ENCODE data around the gene NPRL2.
"Not testable (repeated sequence)": the region's sequence is repeated elsewhere in the genome, so short reads cannot be mapped to it uniquely, and the experiment has no call there.

Gene NPRL2

DNA sequence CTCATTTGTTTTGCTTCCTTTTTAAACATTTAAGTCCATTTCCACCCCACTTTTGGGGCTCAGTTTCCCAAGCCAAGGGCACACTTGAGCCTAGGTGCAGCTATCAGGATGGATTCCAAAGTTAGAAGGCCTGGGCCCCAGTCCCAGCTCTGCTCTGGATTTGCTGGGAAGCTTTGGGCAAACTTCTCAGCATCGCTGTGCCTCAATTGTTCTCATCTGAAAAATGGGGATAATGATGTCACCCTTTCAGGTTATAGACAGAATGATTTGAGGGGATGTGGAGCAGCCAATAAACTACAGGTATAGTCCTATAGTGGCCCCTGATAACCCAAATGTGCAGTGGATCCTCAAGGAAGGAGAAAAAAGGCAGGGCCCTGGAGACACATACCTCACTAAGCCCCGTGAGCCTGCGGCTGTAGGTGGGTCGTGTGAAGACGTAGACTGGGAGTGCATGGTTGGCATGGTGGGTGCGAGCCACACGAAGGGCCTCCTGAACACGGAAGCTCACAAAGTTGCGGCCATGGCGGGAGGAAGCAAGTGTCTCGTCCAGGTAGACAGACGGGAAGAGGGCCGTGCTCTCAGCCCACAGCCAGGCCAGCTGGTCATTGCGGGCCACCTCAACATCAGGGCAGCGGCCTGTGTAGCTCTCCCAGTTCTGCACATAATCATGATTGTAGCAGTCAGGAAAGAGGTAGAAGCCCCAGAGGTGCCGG lies 31.2 kb downstream of the NPRL2 start:
- no peak for DNase-seq
- Mint-ChIP-seq H3K4me1 (peaks cover 77% of the 10 kb centered on the region), H3K27ac (no peak overlapping the region)

GRCh38 chr3:50318615-50319014 lies 32.0 kb downstream of the NPRL2 start:
- ATAC-seq (no peak), DNase-seq (no peak)
- Mint-ChIP-seq H3K4me1 (peaks cover 71% of the 10 kb centered on the region), H3K4me3 (no peak overlapping the region), H3K9me3 (no peaks in the 10 kb centered on the region), H3K27me3 (no peaks in the 10 kb centered on the region), H3K27ac (no peak overlapping the region)

More for the DNA sequence above, 31.2 kb downstream of the NPRL2 start:
- Mint-ChIP-seq H3K9me3 (no peaks in the 10 kb centered on the region), H3K27me3 (no peaks in the 10 kb centered on the region), H3K4me3 (no peak overlapping the region)
- no peak for ATAC-seq

DNA sequence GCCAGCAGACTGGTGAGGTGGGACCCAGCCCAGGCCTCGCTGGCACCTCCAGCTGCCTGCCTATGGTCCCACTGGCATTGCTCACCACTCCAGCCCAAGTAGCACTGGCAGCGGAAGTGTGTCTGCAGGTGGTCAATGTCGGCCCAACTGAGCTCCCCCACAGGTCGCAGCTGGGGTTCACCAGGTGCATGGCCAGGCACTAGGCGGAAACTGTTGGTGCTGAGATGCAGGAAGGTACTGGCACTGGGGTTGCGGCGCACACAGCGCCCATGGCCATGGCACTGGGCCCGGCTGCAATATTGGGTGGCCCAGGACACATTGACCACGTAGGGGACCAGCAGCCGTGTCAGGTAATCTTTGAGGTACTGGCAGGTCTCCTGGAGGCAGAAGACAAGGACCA lies 32.4 kb downstream of the NPRL2 start:
- no peak overlapping the region for H3K27ac Mint-ChIP-seq
- DNase-seq (no peak), ATAC-seq (no peak)
- H3K4me3 Mint-ChIP-seq, result no peak overlapping the region
- no peaks in the 10 kb centered on the region for H3K9me3 Mint-ChIP-seq
- H3K27me3 Mint-ChIP-seq, result no peaks in the 10 kb centered on the region
- H3K4me1 Mint-ChIP-seq, result peaks cover 66% of the 10 kb centered on the region

- DNase-seq, result no peak
- Mint-ChIP-seq H3K27me3 (no peaks in the 10 kb centered on the region), H3K4me3 (no peak overlapping the region), H3K9me3 (no peaks in the 10 kb centered on the region), H3K4me1 (peaks cover 58% of the 10 kb centered on the region), H3K27ac (no peak overlapping the region)
- ATAC-seq, result no peak
Observed at GRCh38 chr3:50317300-50317699, 33.3 kb downstream of the NPRL2 start.

GRCh38 chr3:50316657-50317242 lies 33.8 kb downstream of the NPRL2 start:
- no peaks in the 10 kb centered on the region for H3K9me3 Mint-ChIP-seq
- no peaks in the 10 kb centered on the region for H3K27me3 Mint-ChIP-seq
- H3K4me3 Mint-ChIP-seq, result peak overlapping the region in 1 of 2 donors; percentile 64
- DNase-seq (peak; percentile 46 to 61), ATAC-seq (peak; percentile 63)
- peaks cover 53% of the 10 kb centered on the region for H3K4me1 Mint-ChIP-seq
- H3K27ac Mint-ChIP-seq, result peak overlapping the region in 1 of 2 donors; percentile 80

DNA sequence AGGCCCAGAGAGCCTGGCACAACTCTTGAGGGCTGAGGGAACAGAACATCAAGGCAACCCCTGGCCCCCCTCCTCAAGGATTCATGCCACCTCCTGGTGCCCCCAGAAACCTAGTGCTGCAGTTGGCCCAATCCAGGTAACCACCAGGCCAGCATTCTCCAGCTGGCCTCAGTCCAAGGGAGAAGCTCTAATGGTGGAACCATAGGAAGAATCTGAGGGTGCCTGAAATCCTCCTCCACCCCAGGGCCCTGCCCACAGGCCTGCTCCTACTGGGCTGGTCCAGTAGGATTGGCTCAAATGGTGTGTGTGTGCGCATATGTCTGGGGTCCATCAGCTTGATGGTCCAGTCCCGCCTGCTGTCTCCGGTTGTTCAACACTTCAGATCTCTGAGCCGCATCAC lies 35.8 kb downstream of the NPRL2 start:
- DNase-seq (no peak), ATAC-seq (no peak)
- Mint-ChIP-seq H3K9me3 (no peaks in the 10 kb centered on the region), H3K27ac (peak overlapping the region in 1 of 2 donors; percentile 52), H3K4me1 (peaks cover 43% of the 10 kb centered on the region), H3K27me3 (no peaks in the 10 kb centered on the region), H3K4me3 (no peak overlapping the region)

DNA sequence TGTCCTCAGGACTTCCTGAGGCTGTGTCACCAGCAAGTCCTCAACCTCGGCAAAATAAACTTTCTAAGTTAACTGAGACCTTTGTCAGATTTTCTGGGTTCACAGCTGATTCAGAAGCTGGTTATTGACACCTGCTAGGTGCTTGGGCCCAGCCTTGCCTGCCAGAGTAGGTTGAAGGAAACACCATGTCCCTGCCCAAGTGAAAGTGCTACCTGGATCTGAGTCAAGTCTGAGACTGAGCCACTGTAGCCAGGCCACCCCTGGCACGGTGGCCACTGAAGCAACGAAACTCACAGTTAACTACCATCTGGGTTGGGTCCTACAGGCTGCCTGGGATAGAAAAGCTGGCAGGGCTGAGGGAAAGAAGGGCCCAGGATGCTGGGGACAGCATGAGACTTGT lies 36.2 kb downstream of the NPRL2 start:
- Mint-ChIP-seq H3K9me3 (no peaks in the 10 kb centered on the region), H3K4me3 (no peak overlapping the region), H3K4me1 (peaks cover 38% of the 10 kb centered on the region), H3K27me3 (no peaks in the 10 kb centered on the region), H3K27ac (no peak overlapping the region)
- no peak for ATAC-seq
- no peak for DNase-seq

DNA sequence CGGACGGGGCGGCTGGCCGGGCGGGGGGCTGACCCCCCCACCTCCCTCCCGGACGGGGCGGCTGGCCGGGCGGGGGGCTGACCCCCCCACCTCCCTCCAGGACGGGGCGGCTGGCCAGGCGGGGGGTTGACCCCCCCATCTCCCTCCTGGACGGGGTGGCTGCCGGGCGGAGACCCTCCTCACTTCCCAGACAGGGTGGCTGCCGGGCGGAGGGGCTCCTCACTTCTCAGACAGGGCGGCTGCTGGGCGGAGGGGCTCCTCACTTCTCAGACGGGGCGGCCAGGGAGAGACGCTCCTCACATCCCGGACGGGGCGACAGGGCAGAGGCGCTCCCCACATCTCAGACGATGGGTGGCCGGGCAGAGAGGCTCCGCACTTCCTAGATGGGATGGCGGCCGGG lies 38.5 kb downstream of the NPRL2 start:
- not testable (repeated sequence) for H3K27ac Mint-ChIP-seq, DNase-seq, ATAC-seq, H3K9me3 Mint-ChIP-seq, H3K4me3 Mint-ChIP-seq, H3K27me3 Mint-ChIP-seq
- peaks cover 19% of the 10 kb centered on the region for H3K4me1 Mint-ChIP-seq

DNA sequence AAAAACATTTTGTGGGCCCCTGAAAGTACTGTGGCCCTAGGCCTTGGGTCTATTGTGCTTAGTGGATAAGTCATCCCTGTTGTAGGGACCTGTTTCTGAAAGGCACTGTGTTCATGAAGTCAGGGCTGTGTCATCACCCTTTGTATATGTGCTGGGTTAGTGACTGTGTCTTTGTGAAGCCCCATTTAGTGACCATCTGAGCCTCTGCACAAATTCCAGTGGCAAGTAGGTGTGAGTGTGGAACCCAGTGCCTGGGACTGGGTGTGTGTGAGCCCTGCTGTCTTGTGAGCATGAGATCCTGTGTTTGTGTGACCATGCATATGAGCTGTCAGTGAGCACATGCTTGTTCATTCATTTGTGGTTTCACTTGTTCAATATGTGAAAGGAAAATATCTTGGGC lies 46.0 kb downstream of the NPRL2 start:
- ATAC-seq, result no peak
- Mint-ChIP-seq H3K4me3 (no peak overlapping the region), H3K27me3 (no peaks in the 10 kb centered on the region), H3K9me3 (no peaks in the 10 kb centered on the region), H3K27ac (no peak overlapping the region), H3K4me1 (peaks cover 19% of the 10 kb centered on the region)
- DNase-seq, result no peak

GRCh38 chr3:50303013-50303815 lies 47.4 kb downstream of the NPRL2 start, which contains the start of gene HYAL1:
HYAL1 (minus strand) TSS chr3:50303574; CDS start chr3:50302956, 618 bp downstream.
- Mint-ChIP-seq H3K27ac (peak within 1 kb of the TSS in 1 of 2 donors; percentile 95), H3K4me3 (no peak within 1 kb of the TSS), H3K9me3 (no peaks in the 10 kb centered on the region), H3K4me1 (peaks cover 22% of the 10 kb centered on the region), H3K27me3 (no peaks in the 10 kb centered on the region)
- ATAC-seq (no peak), DNase-seq (no peak)

- peak overlapping the region in 1 of 2 donors; percentile 95 for H3K27ac Mint-ChIP-seq
- H3K4me1 Mint-ChIP-seq, result peaks cover 31% of the 10 kb centered on the region
- H3K9me3 Mint-ChIP-seq, result no peaks in the 10 kb centered on the region
- no peak overlapping the region for H3K4me3 Mint-ChIP-seq
- no peak for DNase-seq
- ATAC-seq, result no peak
- no peaks in the 10 kb centered on the region for H3K27me3 Mint-ChIP-seq
Observed at GRCh38 chr3:50302095-50303012, 48.2 kb downstream of the NPRL2 start.

DNA sequence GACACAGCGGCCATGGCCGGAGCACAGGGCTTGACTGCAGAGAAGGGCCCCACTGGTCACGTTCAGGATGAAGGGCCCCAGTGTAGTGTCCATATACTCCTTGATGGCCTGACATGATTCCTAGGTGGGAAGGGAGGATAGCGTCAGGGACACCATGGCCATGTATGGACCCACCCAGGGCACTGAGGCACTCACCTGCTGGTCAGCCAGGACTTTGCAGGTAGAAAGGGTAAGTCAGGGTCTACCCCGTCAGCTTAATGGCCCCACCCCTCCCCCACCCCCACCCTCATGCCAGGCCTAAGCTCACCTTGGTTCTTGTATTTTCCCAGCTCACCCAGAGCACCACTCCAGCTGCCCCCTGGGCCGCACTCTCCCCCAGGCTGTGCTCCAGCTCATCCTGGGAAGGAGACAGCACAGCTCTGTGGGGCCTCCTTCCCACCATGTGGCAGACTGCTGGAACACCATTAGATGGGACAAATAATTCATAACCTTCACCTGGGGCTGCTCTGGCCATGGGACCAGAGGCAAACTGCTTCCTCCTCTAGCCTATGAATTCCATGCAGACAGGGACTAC lies 49.8 kb downstream of the NPRL2 start:
- Mint-ChIP-seq H3K9me3 (no peaks in the 10 kb centered on the region), H3K4me3 (peak overlapping the region; percentile 91 to 99), H3K27me3 (no peaks in the 10 kb centered on the region), H3K27ac (peak overlapping the region in 1 of 2 donors; percentile 90), H3K4me1 (peaks cover 41% of the 10 kb centered on the region)
- ATAC-seq (no peak), DNase-seq (no peak)

DNA sequence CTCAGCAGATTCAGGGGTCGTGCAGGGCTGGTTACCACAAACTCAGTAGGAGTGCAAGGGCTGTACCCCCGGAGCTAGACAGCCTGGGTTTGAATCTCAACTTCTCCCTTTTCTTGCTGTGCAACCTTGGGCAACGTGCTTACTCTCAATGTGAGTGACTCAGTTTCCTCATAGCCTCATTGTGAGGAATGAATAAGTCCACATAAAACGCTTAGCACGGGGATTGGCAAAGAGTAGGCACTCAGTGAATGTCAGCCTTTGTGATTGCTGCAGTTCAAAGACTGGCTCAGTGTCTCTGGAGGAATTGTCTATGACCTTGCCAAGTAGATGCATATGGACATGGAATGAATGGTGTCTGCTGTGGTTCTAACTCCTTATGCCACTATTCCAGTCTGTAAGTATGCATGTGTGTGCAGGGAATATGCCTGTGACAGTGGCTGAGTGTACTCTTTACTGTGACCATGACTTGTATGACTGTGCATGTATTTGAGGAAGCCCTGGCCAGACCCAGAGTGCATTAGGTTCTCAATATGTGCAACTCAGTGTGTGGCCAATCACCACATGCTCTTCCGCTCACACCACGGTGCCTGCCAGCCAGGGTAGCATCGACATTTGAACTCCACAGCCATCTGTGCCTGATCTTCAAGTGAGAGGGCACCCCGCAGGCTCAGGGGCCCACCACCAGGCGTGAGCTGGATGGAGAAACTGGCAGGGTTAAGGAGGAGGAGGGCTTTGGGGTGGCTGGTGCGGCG lies 50.5 kb downstream of the NPRL2 start:
- ATAC-seq (no peak), DNase-seq (no peak)
- H3K4me1 Mint-ChIP-seq, result peaks cover 41% of the 10 kb centered on the region
- H3K27ac Mint-ChIP-seq, result peak overlapping the region; percentile 67 to 90
- H3K9me3 Mint-ChIP-seq, result no peaks in the 10 kb centered on the region
- peak overlapping the region; percentile 91 to 99 for H3K4me3 Mint-ChIP-seq
- H3K27me3 Mint-ChIP-seq, result no peaks in the 10 kb centered on the region

DNA sequence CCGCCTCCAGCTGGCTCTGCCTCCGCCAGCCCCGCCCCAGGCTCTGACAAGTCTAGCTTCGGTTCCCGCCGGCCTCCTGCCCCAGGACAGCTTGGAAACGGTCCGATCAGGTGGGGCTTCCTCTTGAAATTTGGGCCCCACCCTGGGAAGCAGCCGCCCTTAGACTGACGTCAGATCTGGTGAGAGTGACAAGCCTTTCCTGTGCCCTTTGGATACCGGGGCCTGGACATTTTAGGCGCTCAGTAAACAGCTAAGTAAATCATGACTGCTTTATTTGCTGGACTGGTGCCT lies 51.0 kb downstream of the NPRL2 start:
- H3K4me3 Mint-ChIP-seq, result peak overlapping the region; percentile 91 to 99
- H3K27me3 Mint-ChIP-seq, result no peaks in the 10 kb centered on the region
- no peaks in the 10 kb centered on the region for H3K9me3 Mint-ChIP-seq
- peak overlapping the region; percentile 67 to 90 for H3K27ac Mint-ChIP-seq
- peaks cover 41% of the 10 kb centered on the region for H3K4me1 Mint-ChIP-seq
- ATAC-seq, result no peak
- no peak for DNase-seq
